Activated T-cell treated with anti-CD3 and anti-CD28 coated beads, Interleukin-2, amount 50 U/mL, for 48 hours (primary cell): ENCODE measurements around the gene TUT4.

ENCODE experiments used
- DNase-seq, 2 experiments: peaks; one replicate each; pipeline ENCODE4 v3.0.0-alpha.2; 2020

Gene TUT4

GRCh38 chr1:52574594-52574993 lies 21.7 kb upstream of the TUT4 start:
- no peak for DNase-seq

DNA sequence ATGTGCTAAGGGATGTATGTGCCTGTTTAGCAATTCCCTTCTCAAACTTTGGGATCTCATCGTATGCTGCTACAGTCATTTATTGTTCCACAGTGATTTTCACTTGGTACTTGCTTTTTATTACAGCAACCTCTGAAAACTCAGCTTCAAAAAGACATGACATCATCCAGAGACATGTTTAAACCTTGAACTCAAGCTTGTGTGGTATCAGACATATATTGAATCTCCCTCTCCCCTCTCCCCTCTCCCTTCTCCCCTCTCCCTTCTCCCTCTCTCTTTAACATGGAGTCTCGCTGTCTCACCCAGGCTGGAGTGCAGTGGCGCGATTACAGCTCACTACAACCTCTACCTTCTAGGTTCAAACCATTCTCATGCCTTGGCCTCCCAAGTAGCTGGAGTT lies 19.5 kb upstream of the TUT4 start:
- no peak for DNase-seq

DNA sequence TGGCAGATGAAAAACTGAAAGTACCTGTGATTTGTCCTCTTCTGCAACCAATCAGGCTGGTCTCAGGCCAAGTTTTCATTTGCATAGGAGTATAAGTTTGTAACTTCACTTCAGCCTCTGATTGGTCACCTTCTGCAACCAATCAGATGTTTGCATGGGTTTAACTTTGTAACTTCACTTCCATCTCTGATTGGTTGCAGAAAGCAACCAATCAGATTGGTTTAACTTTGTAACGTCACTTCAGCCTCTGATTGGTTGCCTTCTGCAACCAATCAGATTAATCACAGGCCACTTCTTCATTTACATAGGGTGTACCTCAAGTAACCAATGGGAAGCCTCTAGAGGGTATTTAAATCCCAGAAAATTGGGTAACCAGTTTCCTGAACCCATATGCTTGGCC lies 18.9 kb upstream of the TUT4 start:
- no peak for DNase-seq

GRCh38 chr1:52569449-52570210 lies 16.7 kb upstream of the TUT4 start:
- no peak for DNase-seq

- DNase-seq, result no peak
These were observed 15.1 kb upstream of the TUT4 start for GRCh38 chr1:52567943-52568342.

GRCh38 chr1:52562766-52563165 lies 9.9 kb upstream of the TUT4 start:
- no peak for DNase-seq

GRCh38 chr1:52559875-52560274 lies 7.0 kb upstream of the TUT4 start:
- no peak for DNase-seq

DNA sequence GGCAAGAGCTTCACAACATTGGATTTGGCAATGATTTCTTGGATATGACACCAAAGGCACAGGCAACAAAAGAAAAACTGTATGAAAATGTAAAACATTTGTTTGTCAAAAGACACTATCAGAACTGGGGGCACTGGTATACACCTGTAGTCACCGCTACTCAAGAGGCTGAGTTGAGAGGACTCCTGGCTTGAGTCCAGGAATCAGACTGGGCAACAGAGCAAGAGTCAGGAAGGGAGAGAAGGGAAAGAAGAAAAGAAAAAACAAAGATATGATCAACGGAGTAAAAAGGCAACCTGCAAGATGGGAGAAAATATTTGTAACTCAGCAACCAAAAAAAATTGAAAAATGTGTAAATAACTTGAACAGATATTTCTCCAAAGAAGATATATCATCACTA lies 6.0 kb upstream of the TUT4 start:
- no peak for DNase-seq

DNA sequence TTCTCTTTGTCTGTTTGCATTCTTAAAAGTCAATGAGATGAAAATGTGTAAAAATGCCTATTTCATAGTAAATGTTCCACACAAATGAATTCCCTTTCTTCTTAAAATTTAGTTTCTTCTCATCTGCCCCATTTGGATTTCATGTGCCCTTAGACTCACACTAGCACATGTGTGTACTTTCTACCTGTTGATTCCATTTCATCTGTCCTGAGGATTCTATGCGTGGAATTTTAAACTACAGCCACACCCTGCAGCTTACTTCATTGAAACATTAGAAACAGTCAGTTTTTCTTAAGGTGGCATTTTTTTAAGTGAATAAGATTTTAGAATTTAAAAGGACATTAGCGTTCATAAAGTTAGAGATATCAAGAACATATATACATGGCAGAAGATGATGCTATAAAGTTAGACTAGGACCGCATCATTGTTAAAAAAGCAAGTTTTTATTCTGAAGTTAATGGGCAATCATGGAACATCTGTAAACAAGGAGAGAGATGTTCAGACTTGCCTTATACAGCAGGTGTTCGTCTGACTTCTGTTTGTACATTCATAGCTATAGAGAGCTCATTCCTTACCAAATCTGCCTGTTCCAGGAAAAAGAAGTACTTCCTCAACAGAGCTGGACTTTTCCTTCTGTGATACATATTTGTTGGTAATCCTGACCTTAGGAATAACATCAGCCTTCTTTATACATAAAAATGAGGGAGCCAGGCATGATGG lies 3.9 kb upstream of the TUT4 start:
- no peak for DNase-seq

GRCh38 chr1:52554756-52555155 lies 1.9 kb upstream of the TUT4 start:
- DNase-seq, result no peak

DNA sequence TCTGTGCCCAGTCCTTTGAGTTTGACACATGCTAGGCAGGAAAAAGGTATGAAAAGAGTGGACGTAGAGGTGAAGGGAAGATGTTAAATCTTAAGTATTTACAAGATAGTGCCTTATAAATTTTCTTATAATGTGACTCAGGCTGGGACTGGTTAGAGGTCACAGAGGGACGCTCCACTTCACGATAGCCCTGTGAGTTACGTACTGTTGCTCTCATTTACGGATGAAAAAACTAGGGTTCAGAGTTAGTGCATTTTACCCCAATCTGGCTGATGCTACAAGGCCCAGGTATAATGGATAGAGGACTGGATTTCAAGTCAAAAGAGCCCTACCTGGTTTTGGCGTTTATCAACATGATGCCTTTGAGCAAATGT lies 1.4 kb upstream of the TUT4 start:
- DNase-seq, result no peak

- peak; percentile 93 for DNase-seq
These were observed 722 bp upstream of the TUT4 start for GRCh38 chr1:52553362-52554266.

DNA sequence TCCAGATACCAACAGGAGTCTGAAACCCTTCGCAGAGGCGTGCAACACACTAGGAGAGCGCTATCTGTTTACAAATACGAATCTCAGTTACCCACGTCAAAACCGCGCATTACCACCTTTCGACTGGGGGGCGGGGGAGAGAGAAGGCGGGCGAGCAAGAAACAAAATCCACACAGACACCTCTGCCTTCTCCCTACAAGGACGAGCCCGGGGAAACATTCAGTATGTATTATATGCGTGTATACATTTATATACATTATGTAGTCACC lies 722 bp downstream of the TUT4 start:
- DNase-seq, result peak; percentile 76 to 79

DNA sequence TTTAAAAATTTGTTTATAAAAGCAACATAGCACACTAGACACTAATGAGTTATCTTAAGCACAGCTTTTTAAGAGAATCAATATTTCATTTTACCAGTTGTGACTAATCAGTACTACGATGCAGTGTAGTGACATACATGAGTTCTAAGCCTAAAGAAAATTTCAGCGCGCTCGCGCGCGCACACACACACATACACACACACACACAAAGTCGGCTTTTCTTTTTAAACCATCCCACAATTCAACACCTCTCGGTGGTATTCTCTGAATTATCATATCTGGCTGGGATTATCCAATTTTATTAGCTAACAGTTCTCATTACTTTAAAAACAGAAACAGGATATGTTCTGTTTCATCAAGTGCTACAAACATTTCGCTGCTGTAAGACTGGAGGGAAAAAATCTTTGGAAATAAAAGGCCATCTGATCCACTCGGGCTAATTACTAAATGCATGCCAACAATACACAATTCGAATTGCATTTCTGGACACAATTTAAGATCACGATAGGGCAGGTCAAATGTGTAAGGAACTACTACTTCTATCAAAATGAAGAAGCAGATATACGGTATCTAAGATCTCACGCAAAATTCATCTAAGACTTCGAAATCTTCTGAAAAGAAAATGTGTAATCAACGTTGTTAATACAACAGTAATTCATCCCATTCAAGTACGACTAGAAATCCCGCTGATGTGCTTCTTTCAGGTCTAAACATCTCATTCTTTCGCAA lies 1.2 kb downstream of the TUT4 start:
- DNase-seq, result peak; percentile 39 to 58

DNA sequence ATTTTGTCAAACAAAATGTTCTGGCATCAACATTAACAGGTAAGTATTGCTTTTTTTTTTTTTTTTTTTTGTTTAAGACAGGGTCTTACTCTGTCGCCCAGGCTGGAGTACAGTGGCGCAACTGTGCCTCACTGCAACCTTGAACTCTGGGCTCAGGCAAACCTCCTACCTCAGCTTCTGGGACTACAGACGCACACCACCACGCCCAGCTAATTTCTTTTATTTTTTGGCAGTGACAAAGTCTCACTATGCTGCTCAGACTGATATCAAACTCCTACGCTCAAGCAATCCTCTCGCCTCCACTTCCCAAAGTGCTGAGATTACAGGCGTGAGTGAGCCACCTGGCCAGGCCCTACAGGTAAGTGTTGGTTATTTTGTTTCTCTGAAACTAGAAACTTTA lies 2.4 kb downstream of the TUT4 start:
- no peak for DNase-seq

DNA sequence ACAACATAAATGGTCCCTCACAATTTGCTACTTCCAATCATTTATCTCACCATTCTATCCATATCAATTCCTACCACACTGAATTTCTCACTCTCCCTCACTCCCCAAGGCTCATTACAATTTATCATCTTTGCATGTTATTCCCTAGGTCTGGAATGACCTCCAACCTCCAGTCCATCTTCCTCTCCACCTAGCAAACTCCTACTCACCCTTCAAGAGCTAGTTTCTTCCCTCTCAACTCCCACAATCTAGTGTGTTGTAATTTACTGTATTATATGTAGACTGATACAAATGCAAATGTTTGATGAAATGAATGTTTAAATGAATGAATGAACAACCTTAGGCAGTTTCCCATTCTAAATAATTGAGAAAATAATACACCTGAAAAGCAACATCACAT lies 3.6 kb downstream of the TUT4 start:
- DNase-seq, result no peak

DNA sequence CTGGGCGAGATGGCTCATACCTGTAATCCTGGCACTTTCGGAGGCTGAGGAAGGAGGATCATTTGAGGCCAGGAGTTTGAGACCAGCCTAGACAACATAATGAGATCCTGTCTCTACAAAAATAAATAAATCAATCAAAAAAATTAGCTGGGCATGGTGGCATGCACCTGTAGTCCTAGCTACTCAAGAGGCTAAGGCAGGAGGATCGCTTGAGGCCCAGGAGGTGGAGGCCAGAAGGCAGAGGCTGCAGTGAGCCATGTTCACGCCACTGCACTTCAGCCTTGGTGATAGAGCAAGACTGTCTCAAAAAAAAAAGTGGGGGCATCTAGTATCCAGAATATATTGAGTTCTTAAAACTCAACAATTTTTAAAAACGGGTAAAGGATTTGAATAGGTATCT lies 6.0 kb downstream of the TUT4 start:
- no peak for DNase-seq

DNA sequence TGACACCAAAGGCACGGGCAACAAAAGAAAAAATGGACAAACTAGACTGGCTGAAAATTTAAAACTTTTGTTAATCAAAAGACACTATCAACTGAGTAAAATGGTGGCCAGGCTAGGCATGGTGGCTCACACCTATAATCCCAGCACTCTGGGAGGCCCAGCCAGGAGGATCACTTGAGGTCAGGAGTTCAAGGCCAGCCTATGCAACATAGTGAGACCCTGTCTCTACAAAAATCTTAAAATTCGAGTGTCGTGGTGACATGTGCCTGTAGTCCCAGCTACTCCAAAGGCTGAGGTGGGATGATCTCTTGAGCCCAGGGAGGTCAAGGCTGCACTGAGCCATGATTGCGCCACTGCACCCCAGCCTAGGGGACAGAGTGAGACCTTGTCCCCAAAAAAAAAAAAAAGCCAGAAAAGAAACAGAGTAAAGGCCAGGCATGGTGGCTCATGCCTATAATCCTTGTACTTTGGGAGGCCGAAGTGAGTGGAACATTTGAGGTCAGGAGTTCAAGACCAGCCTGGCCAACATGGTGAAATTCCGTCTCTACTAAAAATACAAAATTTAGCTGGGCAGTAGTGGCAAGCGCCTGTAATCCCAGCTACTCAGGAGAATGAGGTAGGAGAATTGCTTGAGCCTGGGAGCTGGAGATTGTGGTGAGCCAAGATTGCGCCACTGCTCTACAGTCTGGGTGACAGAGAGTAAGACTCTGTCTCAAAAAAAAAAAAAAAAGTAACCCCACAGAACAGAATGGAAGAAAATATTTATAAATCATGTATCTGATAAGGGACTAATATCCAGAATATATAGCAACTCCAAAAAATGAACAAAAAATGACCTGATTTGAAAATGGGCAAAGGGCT lies 8.0 kb downstream of the TUT4 start:
- no peak for DNase-seq

DNA sequence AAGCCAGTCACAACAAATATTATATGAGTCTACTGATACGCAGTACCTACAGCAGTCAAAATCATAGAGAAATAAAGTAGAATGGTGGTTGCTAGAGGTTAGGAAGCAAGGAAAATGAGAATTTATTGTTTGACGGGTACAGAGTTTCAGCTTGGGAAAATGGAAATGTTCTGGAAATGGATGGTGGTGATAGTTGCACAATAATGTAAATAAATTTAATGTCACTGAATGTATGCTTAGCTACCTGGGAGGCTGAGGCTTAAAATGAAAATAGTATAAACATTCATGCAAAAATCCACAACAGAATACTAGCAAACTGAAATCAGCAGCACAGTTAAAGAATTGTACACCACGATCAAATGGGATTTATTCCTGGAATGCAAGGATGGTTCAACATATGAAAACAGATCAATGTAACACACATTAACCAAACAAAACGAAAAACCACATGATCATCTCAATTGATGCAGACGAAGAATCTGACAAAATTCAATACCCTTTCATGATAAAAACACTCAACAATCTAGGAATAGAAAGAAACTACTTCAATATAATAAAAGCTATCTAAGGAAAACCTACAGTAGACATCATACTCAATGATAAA lies 10.7 kb downstream of the TUT4 start:
- no peak for DNase-seq

DNA sequence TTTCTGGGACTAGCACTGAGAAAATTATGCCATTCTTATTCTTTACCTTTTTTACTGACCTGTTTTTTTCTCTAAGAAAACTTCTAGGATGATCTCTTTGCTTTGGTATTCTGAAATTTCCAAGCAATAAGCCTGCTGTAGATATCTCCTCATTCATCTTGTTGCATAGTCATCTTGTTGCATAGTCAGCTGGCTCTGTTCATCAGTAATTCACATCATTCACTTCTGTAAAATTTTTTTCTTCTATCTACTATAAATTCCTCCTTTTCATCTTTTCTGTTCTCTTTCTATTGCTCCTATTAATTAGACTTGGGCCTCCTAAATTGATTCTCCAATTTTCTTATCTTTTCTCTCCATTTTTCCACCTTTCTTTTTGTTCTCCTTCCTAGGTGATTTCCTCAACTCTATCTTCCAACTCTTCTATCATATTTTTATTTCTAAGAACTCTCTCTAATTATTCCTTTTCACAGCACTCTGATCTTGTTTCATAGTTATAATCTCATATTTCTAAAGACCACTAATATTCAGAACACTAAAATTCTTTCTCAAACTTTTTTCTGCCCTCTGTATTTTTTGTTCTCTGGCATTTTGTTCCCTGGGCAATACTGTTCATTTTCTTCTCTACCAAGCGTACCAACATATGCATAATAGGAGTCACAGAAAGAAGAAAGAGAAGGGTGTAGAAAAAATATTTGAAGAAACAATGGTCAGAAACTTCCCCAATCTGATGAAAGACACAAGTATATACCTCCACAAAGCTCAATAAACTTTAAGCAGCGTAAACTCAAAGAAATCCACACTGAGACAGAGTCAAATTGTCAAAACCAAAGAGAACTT lies 17.7 kb downstream of the TUT4 start:
- no peak for DNase-seq

DNA sequence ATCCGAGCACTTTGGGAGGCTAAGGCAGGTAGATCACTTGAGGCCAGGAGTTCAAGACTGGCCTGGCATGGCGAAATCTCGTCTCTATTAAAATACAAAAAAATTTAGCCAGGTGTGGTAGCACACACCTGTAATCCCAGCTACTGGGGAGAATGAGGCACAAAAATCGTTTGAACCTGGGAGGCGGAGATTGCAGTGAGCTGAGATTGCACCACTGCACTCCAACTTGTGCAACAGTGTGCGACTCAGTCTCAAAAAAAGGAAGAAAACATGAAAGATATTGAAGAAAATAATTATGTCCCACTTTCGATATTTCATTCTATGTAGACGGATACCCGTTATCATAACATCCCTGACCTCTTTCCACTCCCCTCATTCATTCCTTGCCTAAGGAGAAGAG lies 19.2 kb downstream of the TUT4 start:
- no peak for DNase-seq
